Transverse colon (tissue), 4 donors: Measurements from ENCODE around the gene DYNLRB1. TPM values are rescaled to one million over a fixed set of nuclear protein-coding genes. Genes with fewer than 3 reads are reported as not detected.

Experiments
- DNase-seq: peaks from one replicate; pipeline ENCODE4 v3.0.0-alpha.2; 2019
- H3K27ac ChIP-seq, 4 donors: fragments of 200-600 bp; sonication (generic); 2 replicates each; pipeline ENCODE4 v1.5.1; 2016 to 2018; ENCODE audit warnings: inconsistent platforms in 4 of 4
- H3K27me3 ChIP-seq: fragments of 200-600 bp; sonication (generic); 2 replicates; pipeline ENCODE4 v1.5.1; 2017; ENCODE audit warnings: inconsistent platforms
- H3K36me3 ChIP-seq, 4 donors: fragments of 200-600 bp; sonication (generic); 2 replicates each; pipeline ENCODE4 v1.5.1; 2017 to 2019; ENCODE audit warnings: inconsistent platforms in 4 of 4
- H3K4me1 ChIP-seq, 4 donors: fragments of 200-600 bp; sonication (generic); 2 replicates each; pipeline ENCODE4 v1.5.1; 2017 to 2020; ENCODE audit warnings: inconsistent platforms in 4 of 4
- H3K4me3 ChIP-seq, 4 donors: fragments of 200-600 bp; sonication (generic); 1 replicate in 1 of 4; 2 replicates in 3 of 4; pipeline versions ENCODE4 v1.5.1 to v1.6.1; 2017 to 2019; ENCODE audit warnings: inconsistent platforms in 4 of 4
- H3K9me3 ChIP-seq, 2 donors: fragments of 200-600 bp; sonication (generic); 2 replicates each; pipeline ENCODE4 v1.5.1; 2017 to 2019; ENCODE audit warnings: inconsistent platforms in 2 of 2
- EP300 ChIP-seq: sonication (generic); formaldehyde crosslinking; IDR thresholded peaks from one replicate; pipeline ENCODE4 v1.6.1; 2017; ENCODE audit warnings: antibody characterized with exemption, low read depth
- POLR2A ChIP-seq: fragments of 450-650 bp; IDR thresholded peaks from one replicate; pipeline ENCODE4 v1.6.1; 2016; ENCODE audit warnings: antibody characterized with exemption, mild to moderate bottlenecking, moderate library complexity
- POLR2AphosphoS5 ChIP-seq, 3 donors: sonication (generic); formaldehyde crosslinking; IDR thresholded peaks; one replicate each; pipeline ENCODE4 v1.6.1; 2016; ENCODE audit warnings: antibody characterized with exemption in 3 of 3
- WGBS, 2 donors: methylation state at CpG; one replicate each; pipeline ENCODE4 v1.1.5; 2018; ENCODE audit warnings: low coverage in 1 of 2; 5-methylcytosine and 5-hydroxymethylcytosine counted together
- in situ Hi-C, 4 donors: fragments of 200-750 bp; cut with MboI; loops; one replicate each; pipeline versions ENCODE4 v1.15.0 to v1.15.1; 2017; ENCODE audit warnings: low sequenced_read_pairs in 3 of 4, low pct_ligation_motif_present in 1 of 4, low pct_unique_long_range_greater_than_20kb in 1 of 4
- intact Hi-C: fragments of 100-400 bp; cut with DNase I; formaldehyde crosslinking; loops from one replicate; pipeline ENCODE4 v1.15.1; 2023; ENCODE audit warnings: low total_unique reads
- total RNA-seq, 4 donors: library from RNA; depleted of rRNA; stranded (reverse); fragments of >200 nt; gene quantifications; one replicate each; pipeline ENCODE4 v1.1.0, GENCODE V29; 2016
- TF ChIP-seq, protein P1 (sequence below), 5 experiments: fragments of 200-600 bp in 3 of 5; fragments of 450-650 bp in 2 of 5; sonication (generic) in 3 of 5; IDR thresholded peaks; 1 replicate in 2 of 5; 2 replicates in 3 of 5; pipeline ENCODE4 v1.5.1; 2016 to 2017; ENCODE audit warnings: antibody characterized with exemption in 5 of 5, inconsistent platforms in 3 of 5, mild to moderate bottlenecking in 2 of 5, moderate library complexity in 1 of 5

Gene DYNLRB1
- total RNA-seq, 4 donors from 2014 or later: 80.8 to 178 (median 120) TPM

GRCh38 chr20:34573541-34574300, 57.5 kb downstream of the DYNLRB1 start:
- in situ Hi-C loops (loop anchor here in 2 of 4 donors (25.0 kb wide), 1 partner anchor 139 kb away; the partner anchor contains the start of gene TP53INP2 (in 2 of the 2)), intact Hi-C loops (no loop called here)
- 97 to 98% methylated on average over 4 to 7 of the region's 7 CpGs for WGBS, 2 donors
- Histone ChIP-seq H3K9me3 (no peaks in the 10 kb centered on the region), H3K36me3 (no peaks in the 10 kb centered on the region), H3K4me1 (peaks cover 2 to 9% (median 4%) of the 10 kb centered on the region in 4 donors), H3K27ac (no peak overlapping the region), H3K4me3 (no peak overlapping the region), H3K27me3 (no peaks in the 10 kb centered on the region)
- no peak for DNase-seq
- TF ChIP-seq POLR2AphosphoS5 (IDR thresholded peaks at IDR 0.05) (no peak), POLR2A (no peak), EP300 (no peak)
- TF ChIP-seq, protein P1, sequence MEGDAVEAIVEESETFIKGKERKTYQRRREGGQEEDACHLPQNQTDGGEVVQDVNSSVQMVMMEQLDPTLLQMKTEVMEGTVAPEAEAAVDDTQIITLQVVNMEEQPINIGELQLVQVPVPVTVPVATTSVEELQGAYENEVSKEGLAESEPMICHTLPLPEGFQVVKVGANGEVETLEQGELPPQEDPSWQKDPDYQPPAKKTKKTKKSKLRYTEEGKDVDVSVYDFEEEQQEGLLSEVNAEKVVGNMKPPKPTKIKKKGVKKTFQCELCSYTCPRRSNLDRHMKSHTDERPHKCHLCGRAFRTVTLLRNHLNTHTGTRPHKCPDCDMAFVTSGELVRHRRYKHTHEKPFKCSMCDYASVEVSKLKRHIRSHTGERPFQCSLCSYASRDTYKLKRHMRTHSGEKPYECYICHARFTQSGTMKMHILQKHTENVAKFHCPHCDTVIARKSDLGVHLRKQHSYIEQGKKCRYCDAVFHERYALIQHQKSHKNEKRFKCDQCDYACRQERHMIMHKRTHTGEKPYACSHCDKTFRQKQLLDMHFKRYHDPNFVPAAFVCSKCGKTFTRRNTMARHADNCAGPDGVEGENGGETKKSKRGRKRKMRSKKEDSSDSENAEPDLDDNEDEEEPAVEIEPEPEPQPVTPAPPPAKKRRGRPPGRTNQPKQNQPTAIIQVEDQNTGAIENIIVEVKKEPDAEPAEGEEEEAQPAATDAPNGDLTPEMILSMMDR (IDR thresholded peaks at IDR 0.05): no peak

GRCh38 chr20:34574426-34574825, 58.2 kb downstream of the DYNLRB1 start:
- DNase-seq: no peak
- H3K4me1 ChIP-seq: peaks cover 6 to 16% (median 8%) of the 10 kb centered on the region in 4 donors
- intact Hi-C loops: no loop called here
- H3K4me3 ChIP-seq: no peak overlapping the region
- TF ChIP-seq POLR2A (no peak), EP300 (no peak), POLR2AphosphoS5 (IDR thresholded peaks at IDR 0.05) (no peak)
- TF ChIP-seq, protein P1 (IDR thresholded peaks at IDR 0.05): no peak
- WGBS, 2 donors: 98 to 100% methylated on average over 4 to 5 of the region's 5 CpGs
- no peak overlapping the region for H3K27ac ChIP-seq
- no peaks in the 10 kb centered on the region for H3K36me3 ChIP-seq
- H3K9me3 ChIP-seq: no peaks in the 10 kb centered on the region
- no peaks in the 10 kb centered on the region for H3K27me3 ChIP-seq
- in situ Hi-C loops: loop anchor here in 2 of 4 donors (25.0 kb wide), 1 partner anchor 138 kb away; the partner anchor contains the start of gene TP53INP2 (in 2 of the 2)

DNA sequence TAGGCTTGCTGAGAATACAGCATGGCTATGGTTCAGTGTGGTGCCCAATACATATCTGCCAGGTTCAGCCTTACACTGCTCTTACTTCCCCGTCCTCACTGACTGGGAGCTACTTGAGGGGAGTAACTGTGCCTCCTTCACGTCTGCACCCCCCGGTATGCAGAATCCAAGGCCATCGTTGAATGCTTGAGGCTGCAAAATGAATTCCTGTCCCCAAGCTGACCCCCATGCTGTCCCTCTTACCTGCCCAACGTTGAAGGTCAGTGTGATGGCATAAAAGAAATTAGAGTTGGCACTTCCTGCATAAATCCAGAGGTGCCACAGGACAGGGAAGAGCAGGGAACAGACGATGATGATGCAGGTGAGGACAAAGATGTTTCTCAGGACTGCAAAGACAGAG, 58.6 kb downstream of the DYNLRB1 start:
- in situ Hi-C loops: loop anchor here in 2 of 4 donors (25.0 kb wide), 1 partner anchor 137 kb away; the partner anchor contains the start of gene TP53INP2 (in 2 of the 2)
- Histone ChIP-seq H3K36me3 (no peaks in the 10 kb centered on the region), H3K9me3 (no peaks in the 10 kb centered on the region), H3K27me3 (no peaks in the 10 kb centered on the region), H3K4me1 (peaks cover 8 to 21% (median 12%) of the 10 kb centered on the region in 4 donors), H3K27ac (no peak overlapping the region), H3K4me3 (no peak overlapping the region)
- WGBS, 2 donors: 89% methylated on average over 6 of the region's 6 CpGs; no CpG with 5 or more reads in 1 of the 2 donors
- DNase-seq: no peak
- intact Hi-C loops: no loop called here
- TF ChIP-seq EP300 (no peak), POLR2AphosphoS5 (IDR thresholded peaks at IDR 0.05) (no peak), POLR2A (no peak)
- TF ChIP-seq, protein P1 (IDR thresholded peaks at IDR 0.05): no peak

DNA sequence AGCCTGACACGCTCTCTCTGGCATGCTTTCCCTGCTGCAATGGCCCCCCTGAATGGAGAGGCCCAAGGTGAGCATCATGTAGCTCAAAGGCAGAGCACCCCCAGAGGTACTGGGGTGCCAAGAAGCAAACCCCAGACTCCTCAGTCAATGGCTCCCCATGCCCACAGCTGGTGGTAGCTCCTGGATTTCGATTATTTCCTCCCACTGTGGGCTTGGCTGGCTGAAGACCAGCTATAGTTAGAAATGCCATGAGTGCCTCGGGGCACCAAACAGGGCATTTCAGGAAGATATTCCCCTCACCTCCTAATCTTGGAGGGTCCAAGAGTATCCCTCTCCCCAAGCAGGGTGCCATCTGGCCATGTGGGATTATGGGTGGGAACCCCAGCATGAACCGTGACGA, 59.0 kb downstream of the DYNLRB1 start:
- H3K27me3 ChIP-seq: no peaks in the 10 kb centered on the region
- TF ChIP-seq, protein P1 (IDR thresholded peaks at IDR 0.05): no peak
- TF ChIP-seq POLR2AphosphoS5 (IDR thresholded peaks at IDR 0.05): no peak
- TF ChIP-seq EP300: no peak
- no peaks in the 10 kb centered on the region for H3K36me3 ChIP-seq
- H3K9me3 ChIP-seq: no peaks in the 10 kb centered on the region
- WGBS, 2 donors: 86% methylated on average over 5 of the region's 5 CpGs; no CpG with 5 or more reads in 1 of the 2 donors
- peaks cover 12 to 25% (median 16%) of the 10 kb centered on the region in 4 donors for H3K4me1 ChIP-seq
- H3K27ac ChIP-seq: no peak overlapping the region
- DNase-seq: no peak
- in situ Hi-C loops (no loop called here), intact Hi-C loops (no loop called here)
- H3K4me3 ChIP-seq: no peak overlapping the region
